Testis (tissue), 2 donors: ENCODE measurements around the gene OMD.

ENCODE experiments used
- POLR2A ChIP-seq: fragments of 450-650 bp; IDR thresholded peaks from one replicate; pipeline ENCODE4 v1.6.1; 2017; ENCODE audit warnings: antibody characterized with exemption, mild to moderate bottlenecking, moderate library complexity
- TF ChIP-seq, protein P1 (sequence below), 3 experiments: fragments of 450-650 bp in 2 of 3; fragments of 200-600 bp in 1 of 3; sonication (generic) in 1 of 3; IDR thresholded peaks; one replicate each; pipeline ENCODE4 v1.5.1; 2016 to 2019; ENCODE audit warnings: antibody characterized with exemption in 3 of 3, mild to moderate bottlenecking in 2 of 3, moderate library complexity in 1 of 3

DNA sequence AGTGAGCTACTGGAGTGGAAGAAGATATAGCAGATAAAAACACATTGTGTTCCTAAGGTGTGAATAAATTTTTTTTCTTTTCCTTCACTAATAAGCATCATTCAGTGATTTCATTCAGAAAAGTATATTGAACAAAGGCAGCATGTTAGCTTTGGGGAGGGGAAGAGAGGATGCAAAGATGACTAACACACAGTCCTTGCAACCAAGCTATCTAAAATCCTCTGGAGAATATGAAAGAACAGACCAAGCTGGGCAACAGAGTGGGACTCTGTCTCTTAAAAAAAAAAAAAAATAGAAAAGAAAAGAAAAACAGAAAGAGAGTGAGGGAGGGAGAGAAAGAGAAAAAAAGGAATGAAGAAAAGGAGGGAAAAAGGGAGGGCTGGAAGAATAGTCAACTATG, 22.3 kb upstream of the OMD start:
- TF ChIP-seq, protein P1, sequence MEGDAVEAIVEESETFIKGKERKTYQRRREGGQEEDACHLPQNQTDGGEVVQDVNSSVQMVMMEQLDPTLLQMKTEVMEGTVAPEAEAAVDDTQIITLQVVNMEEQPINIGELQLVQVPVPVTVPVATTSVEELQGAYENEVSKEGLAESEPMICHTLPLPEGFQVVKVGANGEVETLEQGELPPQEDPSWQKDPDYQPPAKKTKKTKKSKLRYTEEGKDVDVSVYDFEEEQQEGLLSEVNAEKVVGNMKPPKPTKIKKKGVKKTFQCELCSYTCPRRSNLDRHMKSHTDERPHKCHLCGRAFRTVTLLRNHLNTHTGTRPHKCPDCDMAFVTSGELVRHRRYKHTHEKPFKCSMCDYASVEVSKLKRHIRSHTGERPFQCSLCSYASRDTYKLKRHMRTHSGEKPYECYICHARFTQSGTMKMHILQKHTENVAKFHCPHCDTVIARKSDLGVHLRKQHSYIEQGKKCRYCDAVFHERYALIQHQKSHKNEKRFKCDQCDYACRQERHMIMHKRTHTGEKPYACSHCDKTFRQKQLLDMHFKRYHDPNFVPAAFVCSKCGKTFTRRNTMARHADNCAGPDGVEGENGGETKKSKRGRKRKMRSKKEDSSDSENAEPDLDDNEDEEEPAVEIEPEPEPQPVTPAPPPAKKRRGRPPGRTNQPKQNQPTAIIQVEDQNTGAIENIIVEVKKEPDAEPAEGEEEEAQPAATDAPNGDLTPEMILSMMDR (IDR thresholded peaks at IDR 0.05), result no peak
- TF ChIP-seq POLR2A, result no peak
